Ovary (tissue), 9 donors: ENCODE data around the gene FAM50A. TPM values are rescaled to one million over a fixed set of nuclear protein-coding genes. Genes with fewer than 3 reads are reported as not detected.

ENCODE experiments used
- DNase-seq, 5 donors: peaks; one replicate each; pipeline ENCODE4 v3.0.0-alpha.2; 2019 to 2020
- H3K27ac ChIP-seq, 2 donors: fragments of 200-600 bp; one replicate each; pipeline versions ENCODE4 v1.5.1 to v1.8.0; 2019 to 2022
- H3K27me3 ChIP-seq: fragments of 200-600 bp; one replicate; pipeline ENCODE4 v1.8.0; 2022
- H3K36me3 ChIP-seq: fragments of 200-600 bp; sonication (generic); one replicate; pipeline ENCODE4 v1.5.1; 2019
- H3K4me1 ChIP-seq: one replicate; pipeline ENCODE4 v1.8.1; 2013; ENCODE audit warnings: mild to moderate bottlenecking, moderate library complexity; ENCODE audit not compliant: insufficient read depth
- H3K4me3 ChIP-seq: fragments of 200-600 bp; sonication (generic); one replicate; pipeline ENCODE4 v1.5.1; 2017
- H3K9me3 ChIP-seq, 2 donors: fragments of 200-600 bp in 1 of 2; sonication (generic) in 1 of 2; one replicate each; pipeline versions ENCODE4 v1.5.1 to v1.8.1; 2013 to 2019; ENCODE audit warnings: mild to moderate bottlenecking in 1 of 2, moderate library complexity in 1 of 2
- EP300 ChIP-seq: sonication (generic); formaldehyde crosslinking; IDR thresholded peaks from one replicate; pipeline ENCODE4 v1.6.1; 2017; ENCODE audit warnings: antibody characterized with exemption
- POLR2A ChIP-seq: fragments of 450-650 bp; IDR thresholded peaks from one replicate; pipeline ENCODE4 v1.6.1; 2017; ENCODE audit warnings: antibody characterized with exemption, mild to moderate bottlenecking, moderate library complexity
- WGBS, 3 donors: extraction: QIAGEN DNeasy Blood & Tissue Kit in 1 of 3; methylation state at CpG; one replicate each; pipeline versions ENCODE4 v1.1.5 to v1.1.7; 2013 to 2017; 5-methylcytosine and 5-hydroxymethylcytosine counted together
- intact Hi-C, 4 donors: fragments of 100-400 bp; cut with DNase I; formaldehyde crosslinking; loops; one replicate each; pipeline versions ENCODE4 v1.11.0 to v1.15.1; 2022 to 2023
- polyA plus RNA-seq, 2 donors: library from polyadenylated mRNA; stranded (reverse); fragments of 200-250 nt in 1 of 2; fragments of 350-450 nt in 1 of 2; fragmentation: Illumina TruSeq in 1 of 2; extraction: RNeasy Lipid Tissue Mini Kit (QIAGEN cat#74804) in 1 of 2; gene quantifications; one replicate each; pipeline ENCODE4 v1.2.3, GENCODE V29; 2013 to 2014
- total RNA-seq, 7 donors: library from RNA; depleted of rRNA in 2 of 7; stranded (reverse); fragments of >200 nt in 2 of 7; fragmentation: NEBNext Ultra II Directional in 3 of 7; extraction: Animal tissue kit (Norgen Biotek cat#: 25700) in 3 of 7; gene quantifications; one replicate each; pipeline versions ENCODE4 v1.1.0 to v1.2.4, GENCODE V29; 2016 to 2023
- TF ChIP-seq, protein P1 (sequence below), 3 donors: fragments of 450-650 bp in 2 of 3; fragments of 200-600 bp in 1 of 3; IDR thresholded peaks; one replicate each; pipeline versions ENCODE4 v1.5.1 to v1.8.0; 2016 to 2022; ENCODE audit warnings: antibody characterized with exemption in 3 of 3, mild to moderate bottlenecking in 1 of 3
- donor health status: DM: no; HTN: no; CAD: no; lungs with moderate emphysema.
- donor health status: DM: no; HTN: no; CAD: no.
- donor health status: Bipolar disorder and iron deficiency.
- donor health status: DM: yes; HTN: yes; CAD: no.
- donor health status: DM: no; HTN: no; CAD: no.
- donor health status: DM: yes; HTN: yes; CAD: no.

The FAM50A gene
- total and polyA plus RNA-seq, 9 donors, result 21.3 to 48.9 (median 37.6) TPM

DNA sequence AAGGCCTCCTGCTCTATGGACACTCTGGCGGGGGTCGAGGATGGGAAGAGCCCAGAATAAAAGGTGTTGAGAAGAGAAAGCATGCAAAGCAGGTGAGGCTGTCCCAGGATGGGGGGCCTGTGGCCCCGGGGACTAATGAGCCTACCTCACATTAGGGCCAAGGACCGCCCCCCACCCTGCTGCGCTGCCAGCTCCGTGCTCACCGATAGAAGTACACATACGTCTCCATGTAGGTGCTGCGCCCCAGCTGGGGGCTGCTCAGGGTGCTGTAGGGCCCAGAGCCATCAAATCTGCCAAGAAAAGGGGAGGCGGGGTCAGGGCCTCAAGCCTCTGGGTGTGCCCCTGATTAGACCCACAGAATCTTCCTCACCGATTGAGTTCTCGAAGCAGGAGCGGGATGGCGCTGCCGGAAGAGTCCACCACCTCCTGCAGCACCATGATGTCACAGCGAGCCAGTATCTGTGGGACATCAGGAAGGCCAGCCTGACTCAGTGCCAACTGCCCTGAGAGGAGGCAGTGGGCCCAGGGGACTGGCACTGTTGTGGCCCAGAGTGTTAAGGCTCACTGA is 39.2 kb upstream of the FAM50A start:
- no peaks in the 10 kb centered on the region for H3K36me3 ChIP-seq
- H3K4me1 ChIP-seq, result no peaks in the 10 kb centered on the region
- intact Hi-C loops, result loop anchor here in 1 of 4 donors (5.0 kb wide), 1 partner anchor 128 kb away; no protein-coding TSS in a partner anchor
- no peaks in the 10 kb centered on the region for H3K9me3 ChIP-seq
- H3K4me3 ChIP-seq, result no peak overlapping the region
- H3K27ac ChIP-seq, result no peak overlapping the region
- no peak for DNase-seq
- H3K27me3 ChIP-seq, result no peaks in the 10 kb centered on the region
- 85 to 93% (median 89%) methylated on average over 16 of the region's 16 CpGs for WGBS, 3 donors
- TF ChIP-seq, protein P1, sequence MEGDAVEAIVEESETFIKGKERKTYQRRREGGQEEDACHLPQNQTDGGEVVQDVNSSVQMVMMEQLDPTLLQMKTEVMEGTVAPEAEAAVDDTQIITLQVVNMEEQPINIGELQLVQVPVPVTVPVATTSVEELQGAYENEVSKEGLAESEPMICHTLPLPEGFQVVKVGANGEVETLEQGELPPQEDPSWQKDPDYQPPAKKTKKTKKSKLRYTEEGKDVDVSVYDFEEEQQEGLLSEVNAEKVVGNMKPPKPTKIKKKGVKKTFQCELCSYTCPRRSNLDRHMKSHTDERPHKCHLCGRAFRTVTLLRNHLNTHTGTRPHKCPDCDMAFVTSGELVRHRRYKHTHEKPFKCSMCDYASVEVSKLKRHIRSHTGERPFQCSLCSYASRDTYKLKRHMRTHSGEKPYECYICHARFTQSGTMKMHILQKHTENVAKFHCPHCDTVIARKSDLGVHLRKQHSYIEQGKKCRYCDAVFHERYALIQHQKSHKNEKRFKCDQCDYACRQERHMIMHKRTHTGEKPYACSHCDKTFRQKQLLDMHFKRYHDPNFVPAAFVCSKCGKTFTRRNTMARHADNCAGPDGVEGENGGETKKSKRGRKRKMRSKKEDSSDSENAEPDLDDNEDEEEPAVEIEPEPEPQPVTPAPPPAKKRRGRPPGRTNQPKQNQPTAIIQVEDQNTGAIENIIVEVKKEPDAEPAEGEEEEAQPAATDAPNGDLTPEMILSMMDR (IDR thresholded peaks at IDR 0.05), result no peak
- TF ChIP-seq EP300 (no peak), POLR2A (no peak)

DNA sequence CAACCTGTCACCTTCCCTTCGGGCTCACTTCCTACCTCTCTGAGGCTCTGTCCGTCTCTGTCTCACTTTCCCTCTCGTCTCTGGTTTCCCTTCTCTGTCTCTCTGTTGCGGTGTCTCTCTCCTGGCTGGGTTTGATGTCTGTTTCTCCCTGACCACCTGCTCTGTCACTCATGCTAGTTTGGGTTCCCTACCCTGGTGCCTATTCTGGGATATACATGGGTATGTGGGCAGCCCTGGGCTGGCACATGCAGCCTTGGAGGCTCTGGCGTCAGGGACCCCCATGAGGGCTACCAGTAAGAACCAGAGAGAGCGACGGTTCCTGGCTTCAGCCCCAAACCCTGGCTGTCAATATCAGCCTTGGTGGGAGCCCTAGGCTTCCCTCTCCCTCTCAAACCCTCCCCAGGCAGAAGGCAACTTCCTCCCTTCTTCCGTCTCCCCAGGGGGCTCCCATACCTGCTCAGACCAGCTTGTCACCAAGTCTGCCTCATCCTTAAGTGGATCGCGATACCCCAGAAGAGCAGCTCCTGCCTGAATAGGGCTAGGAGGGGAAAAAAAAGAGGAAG is 35.2 kb upstream of the FAM50A start:
- intact Hi-C loops, result no loop called here
- H3K4me1 ChIP-seq, result no peaks in the 10 kb centered on the region
- 71 to 74% (median 72%) methylated on average over 10 of the region's 10 CpGs for WGBS, 3 donors
- TF ChIP-seq, protein P1 (IDR thresholded peaks at IDR 0.05), result no peak
- TF ChIP-seq POLR2A, result no peak
- TF ChIP-seq EP300, result no peak
- no peak for DNase-seq
- H3K9me3 ChIP-seq, result no peaks in the 10 kb centered on the region
- no peaks in the 10 kb centered on the region for H3K36me3 ChIP-seq
- H3K27me3 ChIP-seq, result no peaks in the 10 kb centered on the region
- H3K4me3 ChIP-seq, result no peak overlapping the region
- no peak overlapping the region for H3K27ac ChIP-seq

DNA sequence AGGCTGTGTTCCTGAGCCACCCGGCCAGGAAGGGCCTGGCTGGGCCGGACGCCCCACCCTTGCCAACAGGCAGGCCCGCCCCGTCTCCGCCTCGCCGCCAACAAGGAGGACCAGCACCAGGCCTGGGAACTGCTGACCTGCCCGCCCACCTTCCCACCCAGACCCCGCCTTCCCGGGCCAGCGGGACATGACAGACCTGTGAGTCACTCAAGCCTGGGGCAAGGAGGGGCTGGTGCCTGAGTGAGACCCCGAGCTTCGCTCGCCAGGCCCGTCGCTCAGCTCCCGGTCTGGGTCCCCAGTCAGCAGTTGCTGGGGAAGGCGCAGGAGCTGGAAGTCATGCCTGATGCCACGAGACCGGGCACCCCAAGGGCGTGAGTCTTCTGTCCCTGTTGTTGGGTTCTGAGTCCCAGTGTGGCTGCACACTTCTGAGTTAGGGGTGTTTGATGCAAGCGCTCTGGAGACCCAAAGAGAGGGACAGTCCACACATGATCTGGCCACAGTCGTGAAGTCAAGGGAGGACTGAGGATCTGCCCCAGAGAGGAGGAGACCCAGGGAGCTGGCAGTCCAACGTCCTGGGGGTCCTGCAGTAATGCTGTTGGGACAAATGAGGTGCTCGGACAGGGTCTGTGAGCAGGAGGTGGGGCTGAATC is 34.6 kb upstream of the FAM50A start, which contains the start of gene DNASE1L1:
Gene DNASE1L1 (minus strand): TSS at position 33 of the 650 bp plus-strand sequence. CDS start 3,686 bp downstream, outside the sequence.
- H3K4me3 ChIP-seq, result no peak within 1 kb of the TSS
- H3K4me1 ChIP-seq, result no peaks in the 10 kb centered on the region
- intact Hi-C loops, result no loop called here

DNA sequence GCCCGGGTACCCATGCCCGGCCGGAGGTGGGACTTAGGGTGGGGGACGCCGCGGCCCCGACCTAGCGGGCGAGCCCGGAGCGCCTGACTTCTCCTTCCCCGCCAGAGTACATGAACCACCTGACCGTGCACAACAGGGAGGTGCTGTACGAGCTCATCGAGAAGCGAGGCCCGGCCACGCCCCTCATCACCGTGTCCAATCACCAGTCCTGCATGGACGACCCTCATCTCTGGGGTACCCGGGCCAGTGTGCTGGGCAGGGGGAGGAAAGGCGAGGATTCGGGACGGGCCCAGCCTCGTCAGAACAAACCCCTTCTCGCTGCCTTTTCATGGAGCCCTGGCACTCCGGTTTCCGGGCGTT is 32.0 kb upstream of the FAM50A start:
- intact Hi-C loops, result no loop called here
- H3K9me3 ChIP-seq, result no peaks in the 10 kb centered on the region
- 33 to 40% (median 39%) methylated on average over 21 to 29 of the region's 29 CpGs for WGBS, 3 donors

More for the DNA sequence above, 34.6 kb upstream of the FAM50A start, which contains the start of gene DNASE1L1:
- Histone ChIP-seq H3K36me3 (no peaks in the 10 kb centered on the region), H3K9me3 (no peaks in the 10 kb centered on the region), H3K27me3 (no peaks in the 10 kb centered on the region), H3K27ac (no peak within 1 kb of the TSS)
- 65 to 73% (median 67%) methylated on average over 18 to 26 of the region's 26 CpGs for WGBS, 3 donors
- DNase-seq, result peak in 2 of 5 donors; percentile 58 to 60
- no peak for TF ChIP-seq POLR2A
- TF ChIP-seq, protein P1 (IDR thresholded peaks at IDR 0.05), result no peak

More for the DNA sequence above, 32.0 kb upstream of the FAM50A start:
- DNase-seq, result peak; percentile 72 to 81 (median 74)
- no peaks in the 10 kb centered on the region for H3K27me3 ChIP-seq
- H3K4me3 ChIP-seq, result peak overlapping the region; percentile 69
- peak overlapping the region; percentile 64 to 88 for H3K27ac ChIP-seq
- peak; percentile 21 for TF ChIP-seq POLR2A
- TF ChIP-seq EP300, result no peak
- no peaks in the 10 kb centered on the region for H3K4me1 ChIP-seq
- H3K36me3 ChIP-seq, result no peaks in the 10 kb centered on the region
